Forelimb muscle (tissue), 1 donor: ENCODE data around the gene NMNAT2. TPM values are rescaled to one million over a fixed set of nuclear protein-coding genes. Genes with fewer than 3 reads are reported as not detected.

Source experiments
- DNase-seq: peaks from one replicate; pipeline ENCODE4 v3.0.0-alpha.2; 2013; ENCODE audit warnings: low read depth
- polyA plus RNA-seq: library from polyadenylated mRNA; unstranded; fragments of 120-200 nt; gene quantifications from one replicate; pipeline ENCODE4 v1.2.1, GENCODE V29; 2013; ENCODE audit not compliant: insufficient read length

The NMNAT2 gene
- polyA plus RNA-seq, 1 donor, result 0.68 TPM

DNA sequence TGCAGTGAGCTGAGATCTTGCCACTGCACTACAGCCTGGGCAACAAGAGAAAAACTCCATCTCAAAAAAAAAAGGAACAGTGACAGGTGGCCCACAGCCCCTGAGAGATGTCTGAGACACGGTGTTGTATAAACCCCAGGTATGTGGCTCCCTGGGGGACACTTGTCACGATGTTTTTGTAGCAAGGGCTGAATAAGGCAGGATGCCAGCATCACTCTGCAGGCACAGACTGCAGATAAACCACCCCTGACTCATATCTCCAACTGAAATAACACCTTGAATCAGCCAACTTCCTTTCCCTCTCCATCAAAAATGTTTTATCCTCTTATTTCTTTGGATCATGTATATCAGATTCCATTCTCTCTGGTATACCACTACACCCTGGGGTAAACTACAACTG, 52.5 kb downstream of the NMNAT2 start:
- no peak for DNase-seq

DNA sequence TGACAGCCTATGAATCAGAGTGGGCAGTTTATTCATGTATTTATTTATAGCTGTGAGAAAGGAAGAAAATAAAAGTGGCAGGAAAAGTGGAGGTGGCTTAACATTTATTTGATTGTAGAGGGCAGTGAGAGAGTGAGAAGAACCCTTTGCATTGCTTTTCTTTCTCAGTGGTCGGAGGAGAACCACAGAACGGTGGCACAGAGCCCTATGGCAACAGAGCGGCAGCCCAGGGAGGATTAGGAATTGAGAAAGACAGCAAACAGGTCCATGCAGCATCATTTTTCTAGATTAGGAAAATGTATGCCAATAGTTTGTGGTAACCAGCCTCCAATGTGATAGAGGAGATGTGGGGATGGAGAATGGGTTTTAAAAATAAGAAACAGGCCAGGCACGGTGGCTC, 53.1 kb downstream of the NMNAT2 start:
- no peak for DNase-seq

DNA sequence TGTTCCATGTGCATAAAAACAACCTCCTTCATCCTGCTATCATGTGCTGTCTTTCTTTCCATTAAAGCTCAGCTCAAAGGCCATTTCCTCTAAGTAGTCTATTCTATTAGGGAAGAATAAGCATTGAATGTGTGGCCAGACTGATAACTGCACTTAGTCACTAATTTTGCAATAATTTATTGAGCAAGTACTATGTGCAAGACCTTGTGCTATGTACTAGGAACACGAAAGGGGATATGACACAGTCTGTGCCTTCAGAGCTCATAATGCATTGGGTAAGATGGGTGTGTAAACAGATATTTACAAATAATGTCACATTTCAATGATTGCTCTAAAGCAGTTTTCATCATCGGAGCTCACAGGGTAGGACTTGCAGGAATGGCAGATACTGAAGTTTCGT, 54.2 kb downstream of the NMNAT2 start:
- DNase-seq, result no peak

DNA sequence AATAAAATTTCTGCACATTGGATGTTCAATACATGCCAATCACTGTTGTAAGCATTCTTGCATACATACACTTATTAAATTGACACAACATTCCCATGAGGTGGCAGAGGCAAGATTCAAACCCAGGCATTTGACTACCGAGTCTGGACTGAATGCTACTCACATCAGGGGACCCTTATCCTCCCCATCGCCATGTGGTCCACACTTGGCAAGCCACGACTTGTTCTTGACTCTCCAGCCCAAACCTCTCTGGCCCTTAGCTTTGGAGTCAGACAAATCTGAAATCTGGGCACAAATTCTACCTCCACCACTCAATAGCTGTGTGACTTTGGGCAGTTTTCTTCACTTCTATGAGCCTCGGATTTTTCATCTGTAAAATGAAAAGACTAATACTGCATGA, 57.1 kb downstream of the NMNAT2 start:
- no peak for DNase-seq

DNA sequence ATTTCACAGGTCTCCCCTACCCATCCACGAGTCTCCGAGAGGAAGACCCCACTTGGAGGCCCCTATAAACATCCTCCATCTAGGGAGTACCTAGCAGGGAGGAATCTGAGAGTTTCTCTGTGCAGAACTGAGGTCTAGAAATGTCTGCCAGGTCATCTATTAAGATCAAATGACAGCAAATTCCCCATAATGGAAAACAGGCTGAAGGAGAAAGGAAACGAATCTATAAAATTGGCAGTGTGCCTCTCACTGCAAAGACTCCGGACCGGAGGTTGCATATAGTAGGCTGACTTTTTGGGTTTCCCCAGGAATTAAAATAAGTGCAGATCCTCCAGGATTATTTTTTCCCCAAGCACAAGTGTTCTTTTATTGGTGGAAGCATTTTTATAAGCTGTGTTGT, 57.7 kb downstream of the NMNAT2 start:
- DNase-seq, result peak; percentile 34

DNA sequence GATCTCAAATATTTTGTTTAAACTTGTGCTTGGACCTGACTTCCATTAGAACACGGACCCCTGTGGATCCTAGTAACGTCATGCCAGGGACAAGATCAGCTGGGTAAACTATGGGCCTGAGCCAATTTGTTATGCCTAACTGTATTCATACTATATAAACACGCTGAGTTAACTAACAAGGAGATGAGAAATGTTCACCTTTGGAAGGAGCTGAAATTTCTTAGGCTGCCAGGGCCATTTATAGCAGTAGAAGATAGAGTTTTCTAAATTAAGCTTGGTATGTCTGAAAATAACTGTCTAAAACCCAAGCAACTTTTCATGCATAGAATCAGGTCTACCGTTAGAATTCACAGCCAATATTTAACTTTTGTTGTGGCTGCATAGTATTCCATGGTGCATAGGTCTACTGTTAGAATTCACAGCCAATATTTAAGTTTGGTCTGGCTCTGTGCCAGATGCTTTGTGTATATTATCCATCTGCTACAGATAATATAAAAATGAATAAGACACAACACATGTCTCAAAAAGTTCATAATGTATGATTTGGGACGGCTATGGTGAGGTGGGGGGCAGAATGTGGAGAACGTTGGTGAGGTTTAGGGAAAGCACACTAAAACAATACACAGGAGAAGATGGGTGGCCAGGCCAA, 61.5 kb downstream of the NMNAT2 start:
- DNase-seq, result no peak

DNA sequence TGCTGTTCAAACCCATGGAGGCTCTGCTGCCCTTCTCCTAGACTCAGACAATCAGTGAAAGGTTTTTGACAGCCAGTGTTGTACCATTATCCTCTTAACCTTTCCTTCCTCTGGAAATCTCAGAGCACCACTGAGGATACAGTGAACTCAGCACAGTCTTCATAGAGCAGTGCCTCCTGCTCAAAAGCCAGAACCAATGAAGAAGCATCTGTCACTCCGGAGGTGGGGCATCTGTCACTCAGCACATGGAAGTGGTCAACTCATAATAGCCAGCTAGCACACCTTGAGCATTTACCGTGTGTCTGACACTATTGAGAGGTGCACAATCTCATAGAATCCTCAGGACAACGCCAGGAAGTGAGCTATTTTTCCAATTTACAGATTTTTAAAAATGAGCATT, 62.4 kb downstream of the NMNAT2 start:
- no peak for DNase-seq

DNA sequence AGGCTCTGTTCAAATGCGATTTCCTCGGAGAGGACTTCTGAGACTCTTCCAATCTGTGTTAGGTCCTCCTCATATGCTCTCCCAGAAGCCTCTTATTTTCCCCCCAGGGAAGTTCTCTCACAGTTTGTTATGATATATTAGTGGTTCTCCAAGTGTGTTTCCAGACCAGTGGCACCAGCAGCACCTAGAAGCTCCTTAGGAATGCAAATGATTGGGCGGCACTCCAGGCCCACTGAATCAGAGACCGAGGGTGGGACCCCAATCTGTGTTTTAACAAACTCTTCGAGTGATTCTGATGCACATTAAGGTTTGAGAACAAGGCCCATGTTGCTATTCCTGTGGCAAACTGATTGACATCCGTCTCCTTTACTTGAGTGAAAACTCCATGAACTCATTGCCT, 63.0 kb downstream of the NMNAT2 start:
- no peak for DNase-seq

DNA sequence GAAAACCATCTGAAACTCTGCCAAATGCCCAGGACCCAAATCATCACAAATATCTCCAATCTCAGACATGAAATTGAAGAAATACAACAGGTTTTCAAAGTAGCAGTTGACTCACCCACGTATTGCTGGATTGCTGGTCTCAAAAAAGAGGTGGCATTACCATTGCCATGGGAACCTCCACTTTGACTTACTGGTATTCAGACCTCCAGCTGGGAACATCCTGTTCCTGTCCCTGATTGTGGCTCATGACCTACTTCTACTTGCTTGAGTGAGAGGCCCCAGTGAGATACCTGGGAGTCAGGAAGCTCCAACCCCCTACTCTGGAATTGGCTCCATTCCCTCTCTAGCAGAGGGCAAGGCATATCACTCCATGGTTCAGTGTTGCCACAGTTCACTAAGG, 64.6 kb downstream of the NMNAT2 start:
- DNase-seq, result no peak

DNA sequence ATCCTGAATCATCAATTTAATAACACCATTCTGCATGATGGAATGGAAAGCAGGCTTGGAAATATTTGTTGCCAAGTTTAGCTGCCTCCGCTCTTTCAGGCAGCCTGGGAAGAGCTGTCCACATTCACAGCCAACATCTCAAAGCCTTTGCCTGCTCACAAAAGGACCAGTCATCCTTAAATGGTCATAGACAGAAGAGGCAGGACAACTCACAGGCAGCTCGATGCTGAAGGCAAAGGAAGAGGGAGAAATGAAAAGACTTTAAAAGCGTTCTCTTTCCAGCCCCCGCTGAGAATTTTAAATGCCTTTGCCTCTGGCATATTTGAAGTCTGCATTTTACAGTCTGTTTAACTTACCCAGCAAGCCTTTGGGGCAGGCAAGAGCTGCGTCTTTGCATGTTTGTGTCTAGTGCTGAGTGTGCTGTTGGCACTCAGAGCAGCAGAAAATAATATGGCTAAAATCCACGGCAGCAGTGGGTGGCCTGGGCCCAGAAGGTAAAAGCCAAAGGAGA, 68.9 kb downstream of the NMNAT2 start:
- peak; percentile 60 for DNase-seq

DNA sequence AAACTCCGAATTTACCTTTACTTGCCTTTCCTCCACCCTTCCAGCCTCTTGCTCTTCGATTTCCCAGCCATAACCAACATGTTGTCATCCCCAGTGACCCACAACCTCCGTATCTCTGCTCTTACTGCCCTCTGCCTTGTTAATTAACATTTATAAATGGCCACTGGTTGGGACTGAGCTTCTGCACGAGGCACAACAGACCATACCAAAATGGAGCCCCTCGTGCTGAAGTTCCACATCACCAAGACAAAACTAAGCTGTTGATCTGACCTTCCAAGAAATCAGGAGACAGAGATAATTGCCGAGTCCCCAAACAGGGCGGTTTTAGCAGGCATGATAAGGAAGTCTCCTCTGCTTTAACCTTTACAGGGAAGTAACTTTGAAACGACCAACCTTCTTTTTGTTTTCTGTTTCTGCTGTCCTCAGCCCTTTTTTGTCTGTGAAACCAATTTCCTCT, 71.9 kb downstream of the NMNAT2 start:
- DNase-seq, result no peak

DNA sequence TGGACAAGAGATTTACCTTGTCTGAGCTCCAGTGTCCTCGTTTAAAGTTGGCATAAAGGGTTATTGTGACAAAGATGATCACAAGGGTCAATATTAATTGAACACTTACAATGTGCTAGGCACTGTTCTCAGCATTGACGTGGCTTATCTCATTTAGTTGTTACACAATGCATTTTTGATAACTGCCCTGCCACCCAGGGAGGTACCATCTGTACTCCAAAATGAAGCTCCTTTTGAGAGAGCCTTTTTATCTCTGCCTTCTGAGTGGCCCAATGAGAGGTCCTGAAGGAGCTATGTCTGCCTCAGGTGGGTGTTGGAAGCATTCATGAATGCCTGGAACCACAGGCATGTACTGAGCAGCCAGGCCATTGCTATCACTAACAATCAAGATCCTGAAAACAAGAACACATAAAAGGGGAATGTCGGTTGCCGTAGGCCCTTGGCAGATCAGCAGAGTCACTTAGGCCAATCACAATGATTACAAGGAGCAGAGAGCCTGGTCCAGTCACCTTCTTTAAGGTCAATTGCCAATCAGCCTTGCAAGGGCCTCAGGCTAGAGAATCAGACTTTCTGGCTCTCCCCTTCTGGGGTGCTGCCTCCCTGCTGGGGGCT, 78.5 kb downstream of the NMNAT2 start:
- DNase-seq, result no peak

DNA sequence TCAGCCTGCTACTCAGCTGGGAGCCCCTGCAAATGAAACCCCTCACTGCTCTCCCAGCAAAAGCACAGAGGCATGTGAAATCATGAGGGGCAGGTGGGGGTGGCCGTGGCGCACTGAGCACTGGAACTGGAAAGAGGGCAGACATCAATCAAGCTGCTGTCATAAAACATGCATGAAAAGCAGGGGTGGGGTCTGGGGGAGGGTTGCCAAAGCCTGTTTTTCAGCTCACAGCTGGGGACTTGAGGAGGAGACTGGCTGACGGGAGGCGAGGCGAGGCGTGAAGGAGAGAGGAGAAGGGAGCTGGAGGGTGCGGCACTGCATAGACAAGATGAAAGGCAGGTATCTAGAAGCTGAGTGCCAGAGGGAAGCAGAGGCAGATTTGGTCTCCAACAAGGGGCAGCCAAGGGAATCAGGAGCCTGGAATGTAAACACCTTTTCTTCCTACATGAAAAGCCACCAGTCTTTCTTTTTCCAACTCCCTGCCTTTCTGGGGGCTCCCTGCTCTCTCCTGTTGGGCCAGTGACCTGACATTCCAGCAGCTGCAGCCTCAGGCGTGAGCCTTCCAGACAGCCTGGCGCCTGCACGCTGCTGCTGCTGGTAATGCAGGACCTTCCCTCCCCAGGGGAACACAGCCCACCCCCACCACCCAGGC, 87.0 kb downstream of the NMNAT2 start:
- DNase-seq, result no peak

DNA sequence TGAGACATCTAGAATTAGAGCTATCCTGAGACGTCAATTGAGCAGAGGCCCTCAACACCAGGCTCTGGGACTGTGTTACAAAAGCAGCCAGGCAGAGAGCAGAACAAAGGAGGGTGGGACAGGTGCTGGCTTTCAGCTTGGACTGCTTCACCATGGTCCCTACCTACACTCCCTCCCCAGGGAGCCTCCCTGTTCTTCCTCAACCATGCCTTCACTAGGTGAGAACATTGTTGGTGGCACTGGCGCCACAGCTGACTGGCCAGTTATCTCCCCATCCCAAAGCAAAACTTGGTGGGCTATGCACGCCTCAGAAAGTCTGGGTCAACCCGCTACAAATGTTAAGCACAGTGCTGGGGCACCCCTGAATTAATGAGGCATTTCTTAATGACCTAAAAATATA, 87.8 kb downstream of the NMNAT2 start:
- no peak for DNase-seq

DNA sequence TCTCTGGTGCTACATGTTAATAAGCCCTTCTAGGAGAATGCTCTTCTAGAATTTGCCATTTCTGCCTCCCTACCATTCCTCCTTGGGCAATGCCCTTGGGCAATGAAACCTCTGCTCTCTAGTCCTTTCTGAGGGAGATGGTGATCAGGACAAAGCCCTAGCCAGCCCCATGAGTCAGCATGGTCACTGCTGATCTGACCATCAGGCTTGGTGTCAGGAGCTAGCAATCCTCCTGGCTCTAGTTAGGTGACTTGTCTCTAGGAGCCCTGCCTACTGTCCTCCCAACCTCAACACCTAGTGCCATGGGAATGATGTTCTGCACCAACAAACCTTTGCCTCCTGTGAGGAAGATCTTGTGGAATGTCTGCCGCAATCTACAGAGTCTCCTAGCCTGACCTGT, 89.8 kb downstream of the NMNAT2 start:
- DNase-seq, result no peak

DNA sequence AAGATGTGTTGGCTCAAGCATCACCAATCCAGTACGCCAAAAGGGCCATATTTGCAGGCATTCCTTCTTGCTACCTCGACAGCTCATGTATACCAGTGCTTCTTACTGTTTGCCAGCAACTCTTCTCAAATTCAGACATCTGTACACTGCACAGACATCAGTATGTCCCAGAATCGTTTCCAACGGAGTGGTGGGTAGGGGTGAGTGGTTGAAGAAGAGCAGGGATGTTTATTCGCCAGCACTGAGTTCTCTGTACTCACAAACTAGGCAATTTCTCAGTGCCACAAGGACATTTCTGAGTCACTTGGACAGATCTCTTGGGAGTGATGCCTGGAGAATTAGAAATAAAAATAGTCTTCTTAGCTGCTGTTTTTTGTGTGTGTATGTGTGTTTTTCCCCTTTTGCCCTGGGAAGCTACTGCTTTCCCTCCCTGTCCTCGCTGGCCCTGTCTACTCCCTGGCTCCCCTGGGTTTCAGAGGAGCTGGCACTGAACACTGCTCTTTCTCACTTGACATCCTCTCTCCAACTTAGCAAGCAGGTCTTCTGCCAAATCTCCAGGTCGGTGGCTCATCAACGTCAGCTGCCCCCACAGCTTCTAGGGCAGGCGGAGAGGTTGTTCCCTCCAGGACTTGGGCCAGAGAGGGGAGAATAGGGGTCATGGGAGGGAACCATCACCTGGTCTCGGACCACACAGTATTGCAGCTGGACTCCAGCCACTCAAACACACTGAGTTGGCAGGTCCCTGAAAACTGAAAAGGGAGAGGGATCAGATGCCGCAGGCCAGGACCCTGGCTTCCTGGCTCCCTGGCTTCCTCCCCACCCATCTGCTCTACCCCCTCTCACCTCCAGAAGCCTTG, 90.5 kb downstream of the NMNAT2 start:
- DNase-seq, result no peak

DNA sequence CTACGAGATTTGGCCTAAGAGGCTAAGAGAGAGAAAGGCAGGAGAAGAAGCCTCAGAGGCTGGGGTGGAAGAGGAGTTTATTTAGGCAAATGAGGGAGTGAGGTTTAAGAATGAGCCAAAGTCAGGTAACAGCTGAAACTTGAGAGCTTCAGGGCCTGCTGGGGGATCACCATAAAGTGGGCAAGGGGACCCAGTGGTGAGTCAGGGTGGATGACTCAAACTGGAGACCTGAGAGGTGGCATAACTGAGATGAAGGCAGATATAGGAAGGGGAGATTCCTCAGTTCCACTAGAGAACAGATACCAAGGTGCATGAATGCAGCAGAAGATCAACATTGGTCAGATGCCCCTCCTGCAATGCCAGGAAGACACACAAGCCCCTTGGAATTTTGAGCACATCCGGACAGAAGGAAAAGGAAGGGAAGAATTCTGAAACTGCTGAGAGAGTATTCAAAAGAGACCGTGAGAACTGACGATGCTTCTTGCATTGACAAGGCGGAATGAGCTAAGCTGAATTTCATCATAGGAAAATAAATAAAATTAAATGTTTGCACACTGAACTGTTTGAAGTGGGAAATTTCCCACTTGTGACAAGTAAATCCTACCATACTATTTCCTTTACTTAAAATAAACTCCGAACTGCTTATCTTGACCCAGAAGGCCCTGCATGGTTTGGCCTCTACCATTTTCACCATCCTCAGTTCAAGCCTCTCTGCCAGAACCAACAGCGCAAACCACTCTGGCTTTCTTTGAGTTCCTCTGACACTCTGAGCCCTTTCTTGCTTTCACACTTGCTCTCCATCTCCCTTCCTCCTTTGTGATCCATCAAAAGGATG, 94.1 kb downstream of the NMNAT2 start:
- no peak for DNase-seq

DNA sequence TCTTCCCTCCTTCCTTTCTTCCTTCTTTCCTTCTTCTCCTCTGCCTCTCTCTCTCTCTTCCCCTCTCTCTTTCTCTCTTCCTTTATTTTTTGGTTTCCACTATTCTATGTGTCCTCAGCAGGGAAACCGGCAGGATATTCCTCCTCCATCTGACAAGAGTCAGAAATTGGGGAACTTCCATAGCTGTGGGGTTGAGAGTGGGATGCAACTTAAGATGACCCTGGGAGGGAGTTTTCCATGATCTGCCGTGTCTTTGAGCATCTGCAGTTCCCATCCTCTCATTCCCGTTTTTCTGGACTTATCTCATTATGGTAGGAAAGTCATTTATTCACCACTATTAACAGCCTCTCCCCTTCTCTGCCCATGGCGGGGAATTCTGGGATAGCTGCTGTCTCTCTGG, 98.6 kb downstream of the NMNAT2 start:
- DNase-seq, result no peak

DNA sequence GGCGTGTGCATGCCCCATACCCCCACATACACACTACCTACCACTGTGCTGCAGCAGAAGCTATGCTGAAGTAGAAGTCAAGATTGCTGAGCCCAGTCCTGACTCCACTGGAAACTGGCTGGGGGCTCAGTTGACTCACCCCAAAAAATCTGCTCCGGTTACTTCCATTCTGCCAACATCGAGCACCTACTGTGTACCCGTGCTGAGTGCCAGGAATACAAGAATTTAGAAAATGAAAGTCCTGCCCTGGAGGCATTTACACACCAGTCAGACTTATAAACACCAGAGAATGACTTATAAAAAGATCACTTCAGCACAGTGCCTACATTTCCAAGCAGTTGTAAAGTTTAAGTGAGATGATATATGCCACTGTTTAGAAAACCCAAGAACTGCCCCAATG, 99.1 kb downstream of the NMNAT2 start:
- no peak for DNase-seq

DNA sequence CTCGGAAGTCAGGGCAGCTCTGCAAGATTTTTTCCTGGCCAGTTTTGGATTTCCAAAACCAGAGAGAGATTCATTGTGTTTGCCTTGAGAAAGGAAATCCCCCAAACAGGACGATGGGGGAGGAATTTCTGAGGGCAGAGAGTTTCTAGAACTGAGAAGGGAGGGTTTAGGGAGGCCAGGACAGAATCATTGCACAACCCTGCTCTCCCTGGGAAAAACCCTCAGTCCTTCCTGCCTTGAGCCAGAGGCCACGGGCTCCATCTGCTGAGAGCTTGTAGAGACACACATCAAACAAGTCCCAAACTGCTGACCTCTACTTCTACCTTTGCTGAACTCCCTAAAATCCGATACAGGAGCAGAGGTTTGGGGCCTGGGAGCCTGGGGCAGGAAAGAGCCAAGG, 99.7 kb downstream of the NMNAT2 start:
- peak; percentile 82 for DNase-seq
